ENCODE data around the gene SH3D19.
A peak's percentile ranks its signal among the peaks of the same experiment; 100 is the strongest.
"Not testable (repeated sequence)": the region's sequence is repeated elsewhere in the genome, so short reads cannot be mapped to it uniquely, and the experiment has no call there.

SH3D19 gene

DNA sequence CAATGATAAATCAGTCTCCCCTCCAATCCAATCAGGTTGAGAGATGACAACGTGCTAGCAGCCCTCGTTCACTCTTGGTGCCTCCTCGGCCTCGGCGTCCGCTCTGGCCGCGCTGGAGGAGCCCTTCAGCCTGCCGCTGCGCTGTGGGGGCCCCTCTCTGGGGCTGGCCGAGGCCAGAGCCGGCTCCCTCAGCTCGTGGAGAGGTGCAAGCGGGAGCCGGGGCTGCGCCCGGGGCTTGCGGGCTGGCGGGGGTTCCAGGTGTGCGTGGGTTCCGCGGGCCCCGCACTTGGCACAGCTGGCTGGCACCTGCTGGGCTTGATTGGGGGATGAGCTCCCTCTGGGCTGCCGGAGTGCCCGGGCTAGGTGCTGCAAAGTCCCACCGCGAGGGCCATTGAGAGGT, 89.4 kb downstream of the SH3D19 start:
- H3K27ac ChIP-seq (ENCODE audit: low read depth, low read length): no peak overlapping the region
- no peak overlapping the region for H3K9ac ChIP-seq (ENCODE audit: low read length in 5 of 5)
- no peaks in the 10 kb centered on the region for H3K27me3 ChIP-seq (ENCODE audit: control insufficient read depth in 5 of 5, insufficient read depth in 4 of 5, low read length in 5 of 5)
- H3K4me1 ChIP-seq (ENCODE audit: control insufficient read depth in 5 of 5, insufficient read depth in 5 of 5, low read length in 5 of 5): peaks cover 0 to 17% (median 6%) of the 10 kb centered on the region in 5 donors
- no peaks in the 10 kb centered on the region for H3K36me3 ChIP-seq (ENCODE audit: control insufficient read depth in 5 of 5, insufficient read depth in 5 of 5, low read length in 5 of 5)
- no peak overlapping the region for H3K4me3 ChIP-seq (ENCODE audit: low read depth in 1 of 5, low read length in 5 of 5)
- no peaks in the 10 kb centered on the region for H3K9me3 ChIP-seq (ENCODE audit: control insufficient read depth in 5 of 5, low read length in 5 of 5)

DNA sequence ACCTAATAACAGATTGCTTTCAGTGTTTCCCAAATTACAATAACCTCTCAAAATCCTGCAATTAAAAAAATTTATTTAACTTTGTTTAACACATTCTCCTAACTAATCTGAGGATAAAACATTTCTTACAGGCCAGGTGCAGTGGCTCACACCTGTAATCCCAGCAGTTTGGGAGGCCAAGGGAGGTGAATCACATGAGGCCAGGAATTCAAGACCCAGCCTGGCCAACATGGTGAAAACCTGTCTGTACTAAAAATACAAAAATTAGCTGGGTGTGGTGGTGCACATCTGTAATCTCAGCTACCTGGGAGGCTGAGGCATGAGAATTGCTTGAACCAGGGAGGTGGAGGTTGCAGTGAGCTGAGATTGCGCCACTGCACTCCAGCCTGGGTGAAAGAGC, 90.0 kb downstream of the SH3D19 start:
- not testable (repeated sequence) for H3K9me3 ChIP-seq (ENCODE audit: control insufficient read depth in 5 of 5, low read length in 5 of 5); H3K27ac ChIP-seq (ENCODE audit: low read depth, low read length); H3K9ac ChIP-seq (ENCODE audit: low read length in 5 of 5); H3K36me3 ChIP-seq (ENCODE audit: control insufficient read depth in 5 of 5, insufficient read depth in 5 of 5, low read length in 5 of 5); H3K4me3 ChIP-seq (ENCODE audit: low read depth in 1 of 5, low read length in 5 of 5); H3K27me3 ChIP-seq (ENCODE audit: control insufficient read depth in 5 of 5, insufficient read depth in 4 of 5, low read length in 5 of 5)
- H3K4me1 ChIP-seq (ENCODE audit: control insufficient read depth in 5 of 5, insufficient read depth in 5 of 5, low read length in 5 of 5): peaks cover 0 to 17% (median 6%) of the 10 kb centered on the region in 5 donors

DNA sequence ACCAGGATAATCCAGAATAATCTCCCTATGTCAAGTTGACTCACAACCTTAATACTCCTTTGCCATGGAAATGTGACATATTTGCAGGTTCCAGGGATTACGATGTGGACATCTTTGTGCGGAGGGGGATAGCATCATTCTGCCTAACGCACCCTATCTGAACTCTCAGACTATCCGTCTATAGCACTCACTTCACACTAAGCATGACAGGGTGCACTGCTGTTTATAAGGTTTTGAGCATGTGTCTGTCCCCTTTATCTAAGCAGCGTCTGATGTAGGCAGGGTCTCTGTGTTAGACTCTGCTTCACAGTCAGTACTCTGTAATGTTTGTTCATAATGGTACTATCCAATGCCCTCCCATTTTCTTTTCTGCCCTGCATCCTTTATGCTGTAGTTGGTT, 91.8 kb downstream of the SH3D19 start:
- no peak overlapping the region for H3K27ac ChIP-seq (ENCODE audit: low read depth, low read length)
- H3K9ac ChIP-seq (ENCODE audit: low read length in 5 of 5): no peak overlapping the region
- H3K36me3 ChIP-seq (ENCODE audit: control insufficient read depth in 5 of 5, insufficient read depth in 5 of 5, low read length in 5 of 5): no peaks in the 10 kb centered on the region
- H3K4me1 ChIP-seq (ENCODE audit: control insufficient read depth in 5 of 5, insufficient read depth in 5 of 5, low read length in 5 of 5): peaks cover 0 to 16% (median 6%) of the 10 kb centered on the region in 5 donors
- H3K9me3 ChIP-seq (ENCODE audit: control insufficient read depth in 5 of 5, low read length in 5 of 5): no peaks in the 10 kb centered on the region
- H3K4me3 ChIP-seq (ENCODE audit: low read depth in 1 of 5, low read length in 5 of 5): no peak overlapping the region
- no peaks in the 10 kb centered on the region for H3K27me3 ChIP-seq (ENCODE audit: control insufficient read depth in 5 of 5, insufficient read depth in 4 of 5, low read length in 5 of 5)

DNA sequence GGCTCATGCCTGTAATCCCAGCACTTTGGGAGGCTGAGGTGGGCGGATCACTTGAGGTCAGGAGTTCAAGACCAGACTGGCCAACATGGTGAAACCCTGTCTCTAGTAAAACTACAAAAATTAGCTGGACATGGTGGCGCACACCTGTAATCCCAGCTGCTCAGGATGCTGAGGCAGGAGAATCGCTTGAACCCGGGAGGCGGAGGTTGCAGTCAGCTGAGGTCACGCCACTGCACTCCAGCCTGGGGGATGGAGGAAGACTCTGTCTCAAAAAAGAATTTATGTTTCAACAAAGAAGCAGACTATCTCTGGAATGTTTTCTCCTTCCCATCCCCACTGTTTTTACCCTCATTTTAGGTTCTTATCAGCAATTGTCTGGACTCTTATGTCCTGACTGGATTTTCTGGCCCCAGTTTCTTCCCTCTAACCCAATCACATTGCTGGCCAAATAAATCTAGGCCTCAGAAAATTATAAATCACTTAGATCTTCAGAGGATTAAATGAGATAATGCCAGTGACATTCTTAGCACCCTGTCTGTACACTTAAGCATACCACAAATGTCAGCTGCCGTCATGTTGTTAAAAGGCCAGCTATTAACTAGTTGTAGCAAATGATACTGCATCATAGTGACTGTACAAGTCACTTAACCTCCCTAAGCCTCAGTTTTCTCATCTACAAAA, 93.3 kb downstream of the SH3D19 start:
- no peaks in the 10 kb centered on the region for H3K27me3 ChIP-seq (ENCODE audit: control insufficient read depth in 5 of 5, insufficient read depth in 4 of 5, low read length in 5 of 5)
- peaks cover 3 to 14% (median 9%) of the 10 kb centered on the region in 5 donors for H3K4me1 ChIP-seq (ENCODE audit: control insufficient read depth in 5 of 5, insufficient read depth in 5 of 5, low read length in 5 of 5)
- no peak overlapping the region for H3K9ac ChIP-seq (ENCODE audit: low read length in 5 of 5)
- no peaks in the 10 kb centered on the region for H3K9me3 ChIP-seq (ENCODE audit: control insufficient read depth in 5 of 5, low read length in 5 of 5)
- no peak overlapping the region for H3K4me3 ChIP-seq (ENCODE audit: low read depth in 1 of 5, low read length in 5 of 5)
- H3K36me3 ChIP-seq (ENCODE audit: control insufficient read depth in 5 of 5, insufficient read depth in 5 of 5, low read length in 5 of 5): no peaks in the 10 kb centered on the region
- peak overlapping the region; percentile 23 for H3K27ac ChIP-seq (ENCODE audit: low read depth, low read length)

DNA sequence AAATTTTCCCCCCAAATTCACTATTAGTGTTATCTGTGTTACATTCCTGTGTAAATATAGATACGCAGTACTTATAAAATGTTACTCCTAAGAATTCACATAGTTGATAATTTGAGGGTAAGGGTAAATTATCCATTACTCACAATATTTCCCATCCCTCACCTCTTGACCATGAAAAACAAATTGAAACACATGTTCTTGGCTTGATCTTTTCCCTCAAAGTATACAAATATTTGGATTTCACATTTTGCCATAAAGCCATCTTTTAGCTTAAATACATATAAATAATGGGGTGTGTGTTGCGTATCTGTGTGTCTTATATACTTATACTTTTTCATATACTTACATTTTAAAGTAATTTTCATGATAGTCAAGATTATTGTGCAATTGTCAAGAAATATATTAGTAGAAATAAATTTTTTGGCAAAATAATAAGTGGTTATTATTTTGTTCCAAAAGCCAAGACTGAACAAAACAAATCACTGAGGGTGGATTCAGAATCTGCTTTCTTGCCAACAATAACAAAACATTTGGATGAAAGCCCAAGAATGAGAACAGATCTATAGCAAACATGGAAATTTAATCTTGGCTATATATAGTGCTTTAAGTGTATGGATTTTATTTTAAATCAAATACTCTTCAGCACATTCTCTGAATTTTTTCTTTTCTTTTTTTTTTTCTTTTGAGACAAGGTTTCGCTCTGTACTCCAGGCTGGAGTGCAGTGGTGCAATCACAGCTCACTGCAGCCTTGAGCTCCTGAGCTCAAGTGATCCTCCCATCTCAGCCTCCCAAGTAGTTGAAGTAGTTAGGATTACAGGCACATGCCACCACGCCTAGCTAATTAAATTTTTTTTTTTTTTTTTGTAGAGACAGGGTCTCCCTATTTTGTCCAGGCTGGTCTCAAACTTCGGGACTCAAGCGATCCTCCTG, 97.0 kb downstream of the SH3D19 start:
- Histone ChIP-seq H3K4me1 (ENCODE audit: control insufficient read depth in 5 of 5, insufficient read depth in 5 of 5, low read length in 5 of 5) (peaks cover 3 to 27% (median 25%) of the 10 kb centered on the region in 5 donors), H3K36me3 (ENCODE audit: control insufficient read depth in 5 of 5, insufficient read depth in 5 of 5, low read length in 5 of 5) (peaks cover 0 to 4% (median 0%) of the 10 kb centered on the region in 5 donors), H3K27me3 (ENCODE audit: control insufficient read depth in 5 of 5, insufficient read depth in 4 of 5, low read length in 5 of 5) (no peaks in the 10 kb centered on the region), H3K9ac (ENCODE audit: low read length in 5 of 5) (peak overlapping the region in 3 of 5 donors; percentile 20 to 97 (median 86)), H3K27ac (ENCODE audit: low read depth, low read length) (peak overlapping the region; percentile 98), H3K9me3 (ENCODE audit: control insufficient read depth in 5 of 5, low read length in 5 of 5) (no peaks in the 10 kb centered on the region), H3K4me3 (ENCODE audit: low read depth in 1 of 5, low read length in 5 of 5) (peak overlapping the region in 3 of 5 donors; percentile 52 to 84 (median 74))

DNA sequence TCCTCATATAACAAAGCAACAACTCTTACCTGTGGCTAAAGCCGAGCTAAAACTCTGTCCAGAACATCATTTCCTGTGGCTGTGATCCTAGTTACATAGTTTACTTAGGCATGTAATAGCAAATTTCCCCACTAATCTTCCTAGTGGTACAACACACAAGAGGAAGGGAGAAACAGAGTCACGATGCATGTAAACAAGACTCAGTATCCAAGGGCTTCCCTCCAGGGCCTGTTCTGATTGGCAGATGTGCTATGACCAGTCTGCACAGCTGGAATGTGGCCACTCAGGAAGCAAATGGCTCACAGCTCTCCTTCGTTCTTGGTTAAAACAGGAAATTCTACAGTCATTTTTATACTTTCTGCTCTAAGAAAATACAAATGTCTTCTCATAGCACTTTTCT, 97.7 kb downstream of the SH3D19 start:
- H3K4me3 ChIP-seq (ENCODE audit: low read depth in 1 of 5, low read length in 5 of 5): peak overlapping the region; percentile 52 to 86 (median 74)
- peak overlapping the region; percentile 62 to 97 (median 86) for H3K9ac ChIP-seq (ENCODE audit: low read length in 5 of 5)
- H3K4me1 ChIP-seq (ENCODE audit: control insufficient read depth in 5 of 5, insufficient read depth in 5 of 5, low read length in 5 of 5): peaks cover 3 to 33% (median 25%) of the 10 kb centered on the region in 5 donors
- no peaks in the 10 kb centered on the region for H3K27me3 ChIP-seq (ENCODE audit: control insufficient read depth in 5 of 5, insufficient read depth in 4 of 5, low read length in 5 of 5)
- no peaks in the 10 kb centered on the region for H3K9me3 ChIP-seq (ENCODE audit: control insufficient read depth in 5 of 5, low read length in 5 of 5)
- H3K27ac ChIP-seq (ENCODE audit: low read depth, low read length): peak overlapping the region; percentile 98
- H3K36me3 ChIP-seq (ENCODE audit: control insufficient read depth in 5 of 5, insufficient read depth in 5 of 5, low read length in 5 of 5): peaks cover 0 to 4% (median 0%) of the 10 kb centered on the region in 5 donors

DNA sequence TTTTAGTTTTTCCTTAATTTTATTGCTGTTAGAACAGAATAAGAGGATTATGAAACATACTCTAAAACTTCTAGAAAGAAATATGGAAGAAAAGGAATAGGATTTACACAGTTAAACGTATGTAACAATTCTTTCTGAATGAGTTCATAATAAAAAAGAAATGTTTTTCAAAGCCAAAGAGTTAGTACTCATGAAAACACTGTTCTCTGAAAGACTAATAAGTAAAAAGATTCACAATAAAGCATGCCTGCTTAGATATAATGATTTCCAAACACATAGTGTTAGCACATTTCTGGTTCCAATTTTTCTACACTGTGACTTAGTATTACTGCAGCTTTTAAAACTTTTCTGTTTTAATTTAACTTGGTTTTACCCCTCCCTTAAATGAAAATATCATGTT, 98.2 kb downstream of the SH3D19 start:
- H3K27me3 ChIP-seq (ENCODE audit: control insufficient read depth in 5 of 5, insufficient read depth in 4 of 5, low read length in 5 of 5): no peaks in the 10 kb centered on the region
- peak overlapping the region; percentile 52 to 86 (median 74) for H3K4me3 ChIP-seq (ENCODE audit: low read depth in 1 of 5, low read length in 5 of 5)
- peaks cover 3 to 32% (median 24%) of the 10 kb centered on the region in 5 donors for H3K4me1 ChIP-seq (ENCODE audit: control insufficient read depth in 5 of 5, insufficient read depth in 5 of 5, low read length in 5 of 5)
- no peaks in the 10 kb centered on the region for H3K9me3 ChIP-seq (ENCODE audit: control insufficient read depth in 5 of 5, low read length in 5 of 5)
- H3K27ac ChIP-seq (ENCODE audit: low read depth, low read length): peak overlapping the region; percentile 98
- H3K36me3 ChIP-seq (ENCODE audit: control insufficient read depth in 5 of 5, insufficient read depth in 5 of 5, low read length in 5 of 5): peaks cover 0 to 4% (median 0%) of the 10 kb centered on the region in 5 donors
- H3K9ac ChIP-seq (ENCODE audit: low read length in 5 of 5): peak overlapping the region; percentile 62 to 97 (median 86)

DNA sequence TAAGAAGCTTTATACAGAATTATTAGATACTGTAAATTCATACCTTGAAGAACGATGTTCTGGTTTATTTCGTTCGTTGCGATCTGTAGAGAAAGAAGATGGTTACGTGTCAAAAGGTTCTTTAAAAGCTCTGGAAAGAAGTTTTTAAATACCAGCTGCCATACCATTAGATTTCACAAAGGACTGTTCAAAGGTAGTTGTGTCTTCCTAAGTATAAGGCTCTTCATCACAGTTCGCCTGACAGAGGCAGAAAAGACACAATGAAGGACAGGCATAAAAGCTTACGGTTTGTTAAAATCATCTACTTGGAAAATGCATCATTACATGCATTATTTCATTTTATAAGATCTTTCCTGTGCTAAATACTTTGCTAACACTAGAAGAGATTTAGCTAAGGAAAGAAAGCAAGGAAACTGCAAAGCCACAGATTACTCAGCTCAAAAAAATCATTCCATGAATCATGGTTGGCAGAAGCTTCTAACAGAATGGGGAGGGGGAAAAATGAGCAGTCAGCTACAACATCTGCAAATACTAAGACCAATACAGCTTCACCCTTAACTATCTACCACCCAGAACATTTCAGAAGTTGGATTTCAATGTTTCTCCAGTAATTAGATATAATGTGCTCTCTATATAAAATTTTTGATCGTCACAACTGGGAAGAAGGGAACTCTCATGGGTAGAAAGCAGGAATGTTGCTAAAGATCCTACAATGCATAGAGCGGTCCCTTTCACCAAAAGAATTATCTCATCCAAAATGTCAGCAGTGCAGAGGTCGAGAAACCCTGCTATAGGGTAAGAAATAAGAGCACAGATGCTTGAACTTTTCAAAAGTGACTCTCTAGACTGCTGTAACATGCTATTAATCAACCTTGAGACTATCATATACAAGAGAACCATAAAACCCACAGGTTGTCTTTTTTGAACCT, 99.1 kb downstream of the SH3D19 start:
- Histone ChIP-seq H3K9ac (ENCODE audit: low read length in 5 of 5) (peak overlapping the region; percentile 51 to 97 (median 86)), H3K4me3 (ENCODE audit: low read depth in 1 of 5, low read length in 5 of 5) (peak overlapping the region; percentile 52 to 86 (median 74)), H3K27ac (ENCODE audit: low read depth, low read length) (peak overlapping the region; percentile 98), H3K27me3 (ENCODE audit: control insufficient read depth in 5 of 5, insufficient read depth in 4 of 5, low read length in 5 of 5) (no peaks in the 10 kb centered on the region), H3K9me3 (ENCODE audit: control insufficient read depth in 5 of 5, low read length in 5 of 5) (no peaks in the 10 kb centered on the region), H3K4me1 (ENCODE audit: control insufficient read depth in 5 of 5, insufficient read depth in 5 of 5, low read length in 5 of 5) (peaks cover 3 to 34% (median 27%) of the 10 kb centered on the region in 5 donors), H3K36me3 (ENCODE audit: control insufficient read depth in 5 of 5, insufficient read depth in 5 of 5, low read length in 5 of 5) (peaks cover 0 to 4% (median 0%) of the 10 kb centered on the region in 5 donors)

DNA sequence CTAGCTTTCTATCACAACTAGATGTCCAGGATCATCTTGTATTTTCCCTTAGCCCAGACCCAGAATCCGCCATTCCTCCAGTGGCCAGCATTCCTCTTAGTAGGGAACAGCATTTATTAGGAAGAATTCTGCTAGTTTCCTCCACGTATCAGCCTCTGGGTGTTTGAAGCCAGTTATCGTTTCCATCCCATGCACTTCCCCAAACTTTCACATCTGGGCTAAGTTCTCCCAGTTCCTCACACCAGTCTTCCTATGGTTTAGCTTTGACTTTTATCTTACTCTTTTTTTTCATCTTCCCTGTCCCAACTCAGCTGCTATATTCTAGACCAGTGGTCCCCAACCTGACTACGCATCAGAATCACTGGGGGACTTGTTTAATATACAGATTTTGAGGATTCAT, 101.9 kb downstream of the SH3D19 start:
- no peak overlapping the region for H3K9ac ChIP-seq (ENCODE audit: low read length in 5 of 5)
- H3K36me3 ChIP-seq (ENCODE audit: control insufficient read depth in 5 of 5, insufficient read depth in 5 of 5, low read length in 5 of 5): peaks cover 0 to 20% (median 2%) of the 10 kb centered on the region in 5 donors
- peak overlapping the region in 1 of 5 donors; percentile 22 for H3K4me3 ChIP-seq (ENCODE audit: low read depth in 1 of 5, low read length in 5 of 5)
- H3K9me3 ChIP-seq (ENCODE audit: control insufficient read depth in 5 of 5, low read length in 5 of 5): no peaks in the 10 kb centered on the region
- peaks cover 4 to 46% (median 31%) of the 10 kb centered on the region in 5 donors for H3K4me1 ChIP-seq (ENCODE audit: control insufficient read depth in 5 of 5, insufficient read depth in 5 of 5, low read length in 5 of 5)
- H3K27ac ChIP-seq (ENCODE audit: low read depth, low read length): no peak overlapping the region
- H3K27me3 ChIP-seq (ENCODE audit: control insufficient read depth in 5 of 5, insufficient read depth in 4 of 5, low read length in 5 of 5): no peaks in the 10 kb centered on the region

Data from subcutaneous abdominal adipose tissue (tissue), 5 donors.